Keratinocyte (primary cell): ENCODE measurements around the gene APBB2. TPM values are rescaled to one million over a fixed set of nuclear protein-coding genes. Genes with fewer than 3 reads are reported as not detected.

ENCODE experiments used
- DNase-seq: peaks from one replicate; pipeline ENCODE4 v3.0.0-alpha.2; 2011; ENCODE audit warnings: low read depth, missing footprints, low spot score
- FAIRE-seq: peaks from 2 replicates; lab custom pipeline; 2011; peaks lifted over from hg19 to GRCh38; lab: Jason Lieb, UNC
- H2AFZ ChIP-seq: 2 replicates; pipeline ENCODE4 v1.6.0; 2012; ENCODE audit warnings: low read length, control low read depth, inconsistent platforms; ENCODE audit not compliant: control insufficient read depth
- H3K27ac ChIP-seq: 2 replicates; pipeline ENCODE4 v1.5.1; 2011; ENCODE audit warnings: low read length; ENCODE audit not compliant: control insufficient read depth, insufficient read depth
- H3K27me3 ChIP-seq: 3 replicates; pipeline ENCODE4 v1.6.0; 2011; ENCODE audit warnings: low read length; ENCODE audit not compliant: control insufficient read depth, insufficient read depth; ENCODE audit errors: extremely low read depth
- H3K36me3 ChIP-seq, 2 experiments: 2 replicates in 1 of 2; 3 replicates in 1 of 2; pipeline ENCODE4 v1.5.1; 2011; ENCODE audit warnings: low read length in 2 of 2, mild to moderate bottlenecking in 1 of 2; ENCODE audit not compliant: control insufficient read depth in 2 of 2, insufficient read depth in 2 of 2; ENCODE audit errors: extremely low read depth in 1 of 2
- H3K4me1 ChIP-seq: 3 replicates; pipeline ENCODE4 v1.5.1; 2011; ENCODE audit warnings: low read length; ENCODE audit not compliant: control insufficient read depth, insufficient read depth; ENCODE audit errors: extremely low read depth
- H3K4me2 ChIP-seq: 3 replicates; pipeline ENCODE4 v1.6.0; 2011; ENCODE audit warnings: low read depth, low read length; ENCODE audit not compliant: control insufficient read depth, insufficient read depth; ENCODE audit errors: extremely low read depth
- H3K4me3 ChIP-seq, 3 experiments: fragments of 200-600 bp in 1 of 3; sonication (generic) in 1 of 3; 2 replicates in 2 of 3; 3 replicates in 1 of 3; pipeline ENCODE4 v1.5.1; 2011 to 2016; ENCODE audit warnings: low read length in 3 of 3, mild to moderate bottlenecking in 3 of 3, control low read depth in 2 of 3, inconsistent platforms in 1 of 3, low read depth in 1 of 3, mixed read lengths in 1 of 3, mixed run types in 1 of 3, moderate library complexity in 1 of 3; ENCODE audit not compliant: control insufficient read depth in 2 of 3, insufficient read depth in 2 of 3; ENCODE audit errors: extremely low read depth in 1 of 3
- H3K79me2 ChIP-seq: 2 replicates; pipeline ENCODE4 v1.6.0; 2012; ENCODE audit warnings: low read length; ENCODE audit not compliant: control insufficient read depth, insufficient read depth
- H3K9ac ChIP-seq: 3 replicates; pipeline ENCODE4 v1.6.0; 2011; ENCODE audit warnings: low read length; ENCODE audit not compliant: control insufficient read depth, insufficient read depth; ENCODE audit errors: extremely low read depth
- H3K9me1 ChIP-seq: 3 replicates; pipeline ENCODE4 v1.6.0; 2011; ENCODE audit warnings: low read length; ENCODE audit not compliant: control insufficient read depth, insufficient read depth; ENCODE audit errors: extremely low read depth
- H3K9me3 ChIP-seq: 2 replicates; pipeline ENCODE4 v1.5.1; 2012; ENCODE audit warnings: low read depth, low read length; ENCODE audit not compliant: control insufficient read depth
- H4K20me1 ChIP-seq: 3 replicates; pipeline ENCODE4 v1.6.0; 2011; ENCODE audit warnings: low read length; ENCODE audit not compliant: control insufficient read depth, insufficient read depth; ENCODE audit errors: extremely low read depth
- EZH2 ChIP-seq: IDR thresholded peaks from one replicate; pipeline ENCODE4 v1.6.1; 2012; ENCODE audit warnings: inconsistent platforms, mild to moderate bottlenecking, low read length, moderate library complexity
- dilution Hi-C: fragments of 300-500 bp; cut with MboI; formaldehyde crosslinking; loops from one replicate; pipeline ENCODE4 v1.7.0; 2020; ENCODE audit warnings: low sequenced_read_pairs; ENCODE audit not compliant: extremely low pct_ligation_motif_present
- polyA plus RNA-seq, 5 experiments: library from polyadenylated mRNA; depleted of rRNA in 3 of 5; stranded (reverse) in 3 of 5; stranded (forward) in 1 of 5; unstranded in 1 of 5; fragments of >200 nt; gene quantifications; 1 replicate in 1 of 5; 2 replicates in 3 of 5; 3 replicates in 1 of 5; pipeline versions ENCODE4 v1.2.1 to v1.2.3, GENCODE V29; 2011 to 2012; ENCODE audit warnings: missing spikeins in 2 of 5, low read depth in 1 of 5, low replicate concordance in 1 of 5
- TF ChIP-seq, protein P1 (sequence below), 3 experiments: IDR thresholded peaks in 1 of 3; conservative IDR thresholded peaks in 1 of 3; optimal IDR thresholded peaks in 1 of 3; 2 replicates in 2 of 3; 3 replicates in 1 of 3; pipeline versions ENCODE3 to v1.5.1; 2011; ENCODE audit warnings: low read length in 3 of 3, mild to moderate bottlenecking in 3 of 3, moderate library complexity in 2 of 3, control low read depth in 1 of 3, inconsistent platforms in 1 of 3; ENCODE audit not compliant: insufficient read depth in 2 of 3; ENCODE audit errors: extremely low read depth in 1 of 3

Gene APBB2
- polyA plus RNA-seq, 1 donor (not counting 4 experiments of a cell fraction or from before 2014, with no cell fraction given): 57.3 TPM

DNA sequence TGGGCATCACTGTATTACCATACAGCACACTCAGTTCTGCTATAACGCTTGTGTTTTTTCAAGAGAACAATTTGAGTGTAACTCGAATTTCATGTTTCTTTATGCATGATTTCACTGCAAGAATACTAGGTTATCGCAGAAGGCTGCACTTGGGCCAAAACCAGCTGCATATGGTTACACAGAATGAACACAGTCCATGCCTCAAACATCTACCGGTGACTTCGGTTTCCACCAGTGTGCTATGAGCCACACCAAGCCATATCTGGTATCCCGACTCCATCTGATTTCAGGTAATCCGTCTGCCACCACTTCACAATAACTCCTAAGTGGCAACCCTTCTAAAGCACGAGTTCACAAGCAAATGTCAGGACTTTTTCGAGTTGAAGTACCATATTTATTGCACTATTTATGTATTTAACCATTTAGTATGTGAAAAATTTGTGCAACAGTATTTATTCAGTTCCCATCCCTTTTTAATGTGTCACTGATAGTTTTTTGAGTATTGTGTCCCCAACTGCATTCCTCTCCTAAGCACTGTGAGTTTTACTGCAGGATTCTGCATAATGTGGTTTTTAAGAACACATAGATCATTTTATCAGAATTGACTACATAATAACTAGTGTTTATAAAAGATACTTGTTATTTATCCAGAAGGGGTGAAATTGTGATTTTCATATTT lies 111.8 kb downstream of the APBB2 start:
- no peak overlapping the region for H3K9ac ChIP-seq
- no peaks in the 10 kb centered on the region for H3K9me1 ChIP-seq
- peaks cover 35% of the 10 kb centered on the region for H3K79me2 ChIP-seq
- no peak overlapping the region for H3K4me3 ChIP-seq
- H3K9me3 ChIP-seq: no peaks in the 10 kb centered on the region
- dilution Hi-C loops: no loop called here
- peaks cover 0 to 1% of the 10 kb centered on the region in 2 experiments for H3K36me3 ChIP-seq
- DNase-seq (no peak), FAIRE-seq (peak; percentile 20)
- TF ChIP-seq, protein P1, sequence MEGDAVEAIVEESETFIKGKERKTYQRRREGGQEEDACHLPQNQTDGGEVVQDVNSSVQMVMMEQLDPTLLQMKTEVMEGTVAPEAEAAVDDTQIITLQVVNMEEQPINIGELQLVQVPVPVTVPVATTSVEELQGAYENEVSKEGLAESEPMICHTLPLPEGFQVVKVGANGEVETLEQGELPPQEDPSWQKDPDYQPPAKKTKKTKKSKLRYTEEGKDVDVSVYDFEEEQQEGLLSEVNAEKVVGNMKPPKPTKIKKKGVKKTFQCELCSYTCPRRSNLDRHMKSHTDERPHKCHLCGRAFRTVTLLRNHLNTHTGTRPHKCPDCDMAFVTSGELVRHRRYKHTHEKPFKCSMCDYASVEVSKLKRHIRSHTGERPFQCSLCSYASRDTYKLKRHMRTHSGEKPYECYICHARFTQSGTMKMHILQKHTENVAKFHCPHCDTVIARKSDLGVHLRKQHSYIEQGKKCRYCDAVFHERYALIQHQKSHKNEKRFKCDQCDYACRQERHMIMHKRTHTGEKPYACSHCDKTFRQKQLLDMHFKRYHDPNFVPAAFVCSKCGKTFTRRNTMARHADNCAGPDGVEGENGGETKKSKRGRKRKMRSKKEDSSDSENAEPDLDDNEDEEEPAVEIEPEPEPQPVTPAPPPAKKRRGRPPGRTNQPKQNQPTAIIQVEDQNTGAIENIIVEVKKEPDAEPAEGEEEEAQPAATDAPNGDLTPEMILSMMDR (optimal IDR thresholded peaks at IDR 0.05 in 1 of 3, IDR thresholded peaks at IDR 0.05 in 1 of 3, conservative IDR thresholded peaks at IDR 0.05 in 1 of 3; ENCODE audit: extremely low read depth in 1 of 3, insufficient read depth in 2 of 3, low read length in 3 of 3): no peak
- no peak for TF ChIP-seq EZH2
- no peak overlapping the region for H3K27ac ChIP-seq
- no peak overlapping the region for H2AFZ ChIP-seq
- H3K4me2 ChIP-seq: no peak overlapping the region
- H3K27me3 ChIP-seq: no peaks in the 10 kb centered on the region
- no peaks in the 10 kb centered on the region for H3K4me1 ChIP-seq
- H4K20me1 ChIP-seq: no peaks in the 10 kb centered on the region

DNA sequence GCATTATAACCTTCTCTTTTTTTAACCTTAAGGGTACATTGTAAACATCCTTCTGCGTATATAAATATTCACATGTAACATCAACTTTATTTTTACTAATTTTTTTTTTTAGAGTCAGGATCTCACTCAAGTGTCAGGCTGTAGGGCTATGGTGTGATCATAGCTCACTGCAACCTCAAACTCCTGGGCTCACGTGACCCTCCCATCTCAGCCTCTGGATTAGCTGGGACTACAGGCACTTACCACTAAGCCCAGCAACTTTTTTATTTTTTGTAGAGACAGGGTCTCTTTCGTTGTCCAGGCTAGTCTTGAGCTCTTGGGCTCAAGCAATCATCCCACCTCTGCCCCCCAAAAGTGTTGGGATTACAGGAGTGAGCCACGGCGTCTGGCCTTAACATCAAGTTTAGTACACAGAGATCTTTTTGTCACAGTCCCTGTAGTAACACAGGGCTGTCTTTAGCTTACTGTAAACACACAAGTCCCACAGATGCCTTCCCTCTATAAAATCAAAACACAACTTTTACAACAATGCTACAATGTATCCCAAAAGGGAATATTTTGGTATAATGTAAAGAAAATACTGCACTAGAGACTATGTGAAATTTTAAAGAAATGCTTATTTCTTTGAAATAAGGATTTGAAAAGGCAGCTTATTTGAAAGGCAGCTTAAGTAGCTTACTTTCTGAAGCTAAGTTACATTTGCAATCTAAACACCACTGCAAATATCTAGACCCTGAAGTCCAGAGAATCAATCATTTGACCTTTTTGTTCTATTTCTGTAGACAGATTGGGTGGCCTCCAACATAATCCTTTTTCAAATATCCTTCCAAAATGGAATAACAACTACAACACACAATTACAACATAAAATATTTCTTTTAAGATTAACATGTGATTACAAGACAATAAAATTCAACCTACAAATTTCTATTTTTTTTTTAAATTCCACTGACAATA lies 116.0 kb downstream of the APBB2 start:
- Histone ChIP-seq H3K4me2 (no peak overlapping the region), H3K27ac (no peak overlapping the region), H3K4me3 (no peak overlapping the region), H3K9ac (no peak overlapping the region), H2AFZ (no peak overlapping the region), H4K20me1 (no peaks in the 10 kb centered on the region), H3K27me3 (no peaks in the 10 kb centered on the region), H3K9me3 (no peaks in the 10 kb centered on the region), H3K36me3 (peaks cover 0 to 1% of the 10 kb centered on the region in 2 experiments), H3K79me2 (peaks cover 21% of the 10 kb centered on the region), H3K4me1 (peaks cover 6% of the 10 kb centered on the region), H3K9me1 (no peaks in the 10 kb centered on the region)
- dilution Hi-C loops: no loop called here
- TF ChIP-seq, protein P1 (optimal IDR thresholded peaks at IDR 0.05 in 1 of 3, IDR thresholded peaks at IDR 0.05 in 1 of 3, conservative IDR thresholded peaks at IDR 0.05 in 1 of 3; ENCODE audit: extremely low read depth in 1 of 3, insufficient read depth in 2 of 3, low read length in 3 of 3): no peak
- FAIRE-seq (no peak), DNase-seq (no peak)
